RWPE1 (cell line): Measurements from ENCODE around the gene ARMC7.

Source experiments
- CTCF ChIA-PET: fragments of 350-600 bp; sonication (Branson Sonifier 250); formaldehyde crosslinking; extraction: SDS; loops from one replicate; lab custom pipeline; 2021; lab: Yijun Ruan, JAX
- POLR2A ChIA-PET: fragments of 400-600 bp; formaldehyde crosslinking; extraction: SDS; loops from one replicate; lab custom pipeline; 2020; ENCODE audit warnings: antibody characterized with exemption; ENCODE audit not compliant: low non-redundant PET; lab: Yijun Ruan, JAX
- DNase-seq: peaks from one replicate; pipeline ENCODE4 v3.0.0; 2012; ENCODE audit warnings: low spot score
- H3K27ac ChIP-seq: fragments of 450-650 bp; 2 replicates; pipeline ENCODE4 v1.5.1; 2017
- CTCF ChIP-seq: fragments of 450-650 bp; conservative IDR thresholded peaks from 2 replicates; pipeline ENCODE4 v1.5.1; 2017; ENCODE audit warnings: low read depth, mild to moderate bottlenecking

The ARMC7 gene

GRCh38 chr17:75064040-75064439 is 45.7 kb upstream of the ARMC7 start:
- ChIA-PET POLR2A (no interaction called here), CTCF (interaction anchor here (0.8 to 1.2 kb wide), 3 partner anchors 14 to 50 kb away, joined by 3 to 7 read pairs (median 3); no protein-coding TSS in a partner anchor)
- no peak for DNase-seq
- TF ChIP-seq CTCF, result no peak
- no peak overlapping the region for H3K27ac ChIP-seq

- TF ChIP-seq CTCF, result no peak
- ChIA-PET POLR2A (no interaction called here), CTCF (interaction anchor here (0.6 to 1.2 kb wide), 3 partner anchors 46 to 102 kb away, joined by 3 read pairs; no protein-coding TSS in a partner anchor)
Observed at GRCh38 chr17:75064460-75064859, 45.3 kb upstream of the ARMC7 start.

GRCh38 chr17:75064867-75065561 is 44.8 kb upstream of the ARMC7 start:
- DNase-seq, result no peak
- ChIA-PET POLR2A (no interaction called here), CTCF (interaction anchor here (0.6 to 1.2 kb wide), 3 partner anchors 45 to 103 kb away, joined by 3 read pairs; no protein-coding TSS in a partner anchor)
- peak overlapping the region; percentile 35 for H3K27ac ChIP-seq
- TF ChIP-seq CTCF, result no peak

More at GRCh38 chr17:75064460-75064859, 45.3 kb upstream of the ARMC7 start:
- H3K27ac ChIP-seq, result peak overlapping the region; percentile 35; the same call in 1 of the 2 replicates
- DNase-seq, result no peak

GRCh38 chr17:75065562-75066151 is 44.1 kb upstream of the ARMC7 start:
- CTCF ChIA-PET, result no interaction called here
- POLR2A ChIA-PET, result interaction anchor here (0.7 kb wide), 1 partner anchor 136 kb away, joined by 7 read pairs; no protein-coding TSS in a partner anchor
- no peak for DNase-seq
- H3K27ac ChIP-seq, result peak overlapping the region; percentile 35
- TF ChIP-seq CTCF, result no peak

- no peak for DNase-seq
- CTCF ChIA-PET, result interaction anchor here (0.6 to 4.0 kb wide), 3 partner anchors 38 to 358 kb away, joined by 3 to 28 read pairs (median 4); no protein-coding TSS in a partner anchor
- POLR2A ChIA-PET, result interaction anchor here (0.6 kb wide), 1 partner anchor 85 kb away, joined by 6 read pairs; no protein-coding TSS in a partner anchor
- peak overlapping the region; percentile 18 for H3K27ac ChIP-seq
- no peak for TF ChIP-seq CTCF
Observed at GRCh38 chr17:75067856-75068255, 41.9 kb upstream of the ARMC7 start.

GRCh38 chr17:75068750-75069149 is 41.0 kb upstream of the ARMC7 start:
- CTCF ChIA-PET, result interaction anchor here (0.6 to 4.0 kb wide), 7 partner anchors 8 to 386 kb away, joined by 3 to 28 read pairs (median 4); no protein-coding TSS in a partner anchor

More at GRCh38 chr17:75068750-75069149, 41.0 kb upstream of the ARMC7 start:
- H3K27ac ChIP-seq, result no peak overlapping the region
- POLR2A ChIA-PET, result no interaction called here
- DNase-seq, result no peak
- TF ChIP-seq CTCF, result no peak
